GM18511 (cell line): ENCODE data around the gene PRPF38B.
"Not testable (repeated sequence)": the region's sequence is repeated elsewhere in the genome, so short reads cannot be mapped to it uniquely, and the experiment has no call there.

Experiments used
- ATAC-seq: cut with Tn5 transposase; IDR thresholded peaks from one replicate; pipeline ENCODE4 v1.9.1; 2021; ENCODE audit warnings: mild to moderate bottlenecking, moderate library complexity; ENCODE audit not compliant: unreplicated experiment

The PRPF38B gene

DNA sequence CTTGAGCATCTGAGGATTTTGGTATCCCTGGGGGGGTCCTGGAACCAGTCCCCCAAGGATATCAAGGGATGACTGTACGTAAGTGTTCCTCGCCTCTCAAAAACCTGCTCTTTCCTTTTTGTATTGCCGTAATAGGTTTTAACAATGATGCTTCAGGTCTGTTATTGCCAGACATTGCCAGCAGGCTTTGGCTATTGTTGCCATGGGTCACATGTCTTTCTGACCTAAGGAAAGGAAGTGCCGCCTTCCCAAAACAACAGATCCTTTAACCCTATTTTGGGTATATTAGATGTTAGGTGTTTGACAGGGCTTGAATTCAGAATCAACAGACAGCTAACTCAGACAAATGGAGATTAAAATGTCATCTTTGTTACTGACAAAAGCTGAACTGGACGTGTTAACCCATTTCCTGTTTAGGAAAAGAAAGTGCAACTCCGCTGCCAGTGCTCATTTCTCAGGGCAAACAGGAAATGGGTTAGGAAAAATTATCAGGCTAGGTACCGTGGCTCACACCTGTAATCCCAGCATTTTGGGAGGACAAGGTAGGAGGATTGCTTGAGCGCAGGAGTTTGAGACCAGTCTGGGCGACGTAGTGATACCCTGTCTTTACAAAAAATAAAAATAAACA lies 12.4 kb upstream of the PRPF38B start:
- ATAC-seq: no peak

DNA sequence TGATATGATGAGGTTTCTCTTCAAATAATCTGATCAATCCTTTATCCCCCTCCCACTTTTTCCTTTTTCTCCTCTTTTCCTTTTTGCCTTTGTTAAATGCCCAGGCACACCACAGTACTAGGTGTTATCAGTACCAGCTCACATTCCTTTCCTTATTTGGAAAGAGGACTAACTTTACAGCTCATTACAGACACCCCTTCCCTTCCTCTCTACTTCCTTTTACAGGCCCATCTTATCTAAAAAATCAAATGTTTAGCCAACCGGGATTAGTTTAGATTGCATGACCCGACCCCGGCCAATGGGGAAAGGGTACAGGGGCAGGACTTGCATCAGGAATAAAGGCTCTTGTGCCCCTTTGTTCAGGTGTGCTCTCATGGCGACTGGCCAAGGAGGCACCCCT lies 10.4 kb upstream of the PRPF38B start:
- not testable (repeated sequence) for ATAC-seq

DNA sequence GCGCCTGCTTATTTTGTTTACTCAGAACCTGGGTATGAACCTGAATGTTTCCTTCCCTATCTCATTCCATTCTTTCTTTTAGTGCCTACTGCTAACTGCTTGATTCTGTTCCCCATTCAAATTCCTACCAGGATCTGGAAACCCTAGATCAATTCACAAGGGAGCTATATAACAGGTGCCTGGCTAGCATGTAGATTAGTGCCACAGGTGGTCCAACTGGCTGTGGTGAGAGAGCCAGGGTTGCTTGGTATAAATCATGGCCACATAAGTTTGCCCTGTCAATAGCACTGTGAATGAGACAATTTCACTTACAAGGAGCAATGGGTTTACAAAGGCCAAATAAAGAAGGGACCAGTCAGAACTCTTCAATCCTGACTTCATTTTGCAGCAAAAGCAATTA lies 6.6 kb upstream of the PRPF38B start:
- ATAC-seq: no peak

DNA sequence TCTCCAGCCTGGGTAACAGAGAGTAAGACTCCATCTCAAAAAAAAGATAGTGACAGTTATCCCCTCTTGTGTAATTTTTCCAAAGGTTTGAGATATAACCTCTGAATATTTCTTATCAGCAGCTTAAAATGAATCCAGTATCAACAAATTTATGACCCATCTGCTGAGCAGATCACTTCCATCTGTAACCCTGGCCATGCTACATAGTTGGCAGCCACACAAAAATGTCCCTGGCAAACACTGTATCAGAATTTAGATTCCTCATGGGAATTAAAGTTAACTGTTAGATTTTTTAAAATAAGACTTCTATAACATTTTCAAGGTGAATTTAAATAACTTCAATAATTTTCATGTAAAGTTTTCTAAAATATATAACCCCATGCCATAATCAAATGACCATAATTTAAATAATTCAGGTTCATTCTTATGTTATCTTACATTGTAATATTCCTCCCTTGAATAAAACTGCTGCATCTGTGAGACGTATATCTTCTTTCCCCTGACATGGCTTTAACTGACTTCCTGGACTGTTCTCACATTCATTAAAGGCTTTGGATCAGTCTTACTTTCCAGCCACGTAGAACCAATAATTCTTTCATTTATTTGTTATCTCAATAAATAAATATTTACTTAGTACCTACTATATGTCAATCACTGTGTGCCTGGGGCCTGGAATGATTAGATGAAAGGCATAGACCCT lies 5.3 kb upstream of the PRPF38B start:
- no peak for ATAC-seq

DNA sequence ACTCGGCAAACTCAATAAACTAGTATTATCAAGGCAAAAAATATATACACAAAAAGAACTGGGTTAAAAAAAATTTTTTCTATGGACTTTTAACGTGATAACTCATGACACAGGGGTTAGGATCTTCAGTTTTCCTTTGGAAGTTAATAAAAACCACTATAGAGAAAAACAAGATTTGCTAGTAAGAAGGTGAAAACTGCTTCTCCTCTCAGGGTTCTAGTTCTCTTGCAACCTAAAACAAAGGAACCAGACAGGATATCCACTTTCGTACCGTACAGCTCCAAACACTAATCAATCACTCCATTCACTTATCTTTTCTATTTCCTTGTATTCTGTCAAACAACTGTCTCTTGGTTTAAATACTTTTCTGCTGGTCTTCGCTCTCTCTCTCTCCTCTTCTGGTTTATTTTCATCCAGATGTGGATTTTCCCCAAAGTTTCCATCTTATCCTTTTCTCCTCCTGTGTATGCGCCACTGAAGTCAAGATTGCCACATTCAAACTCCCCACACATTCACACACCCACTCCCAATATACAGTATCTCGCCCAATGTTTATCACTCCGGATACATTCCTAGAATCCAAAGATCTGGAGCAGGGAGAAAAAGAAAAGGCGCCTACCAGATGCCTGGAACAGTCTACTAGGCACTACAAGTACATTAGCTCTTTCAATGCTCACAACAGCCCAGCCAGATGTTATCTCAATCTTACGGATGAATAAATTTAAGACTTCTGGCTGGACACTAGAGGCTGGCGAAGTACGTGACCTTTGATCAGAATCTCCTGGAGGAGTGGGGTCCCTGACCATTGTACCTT lies 775 bp upstream of the PRPF38B start:
- ATAC-seq: peak; percentile 15

DNA sequence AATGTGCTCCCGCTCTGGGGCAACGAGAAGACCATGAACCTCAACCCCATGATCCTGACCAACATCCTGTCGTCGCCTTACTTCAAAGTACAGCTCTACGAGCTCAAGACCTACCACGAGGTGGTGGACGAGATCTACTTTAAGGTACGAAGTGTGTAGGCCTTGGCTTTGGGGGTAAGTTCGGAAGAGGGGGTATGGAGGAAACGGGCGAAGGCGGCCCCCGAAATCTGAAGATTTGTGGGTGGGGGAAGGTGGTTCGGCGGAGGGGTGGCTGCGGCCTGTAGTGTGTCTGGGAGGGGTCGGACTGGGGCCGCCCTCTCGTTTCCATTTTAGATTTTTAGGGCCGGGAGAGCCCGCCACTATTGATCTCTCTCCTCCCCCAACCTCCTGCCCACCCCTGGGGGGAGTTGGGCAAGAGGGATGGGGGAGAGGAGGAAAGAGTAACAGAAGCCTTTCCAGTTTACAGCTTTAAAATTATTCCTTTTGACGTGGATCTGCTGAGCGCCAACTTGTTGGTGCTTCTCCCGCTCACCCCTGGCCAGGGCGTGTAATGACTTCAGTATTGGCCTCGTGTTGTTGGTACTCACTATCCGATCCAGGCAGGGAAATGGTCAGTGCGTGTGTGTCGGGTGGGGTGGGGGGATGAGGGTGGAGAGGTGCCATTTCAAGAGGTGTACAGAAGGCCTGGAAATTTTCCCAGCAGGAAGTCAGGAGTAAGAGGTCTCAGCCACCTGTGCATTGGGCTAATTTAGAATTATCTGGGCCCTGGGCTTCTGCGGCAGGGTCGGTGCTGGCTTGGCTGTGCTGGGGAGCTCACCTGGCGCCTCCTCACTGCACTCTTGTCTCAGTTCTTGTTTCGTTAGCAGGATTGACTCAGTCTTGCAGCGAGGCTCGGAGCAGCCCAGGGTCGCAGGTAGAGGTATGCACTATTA lies 880 bp downstream of the PRPF38B start:
- ATAC-seq: peak; percentile 57

DNA sequence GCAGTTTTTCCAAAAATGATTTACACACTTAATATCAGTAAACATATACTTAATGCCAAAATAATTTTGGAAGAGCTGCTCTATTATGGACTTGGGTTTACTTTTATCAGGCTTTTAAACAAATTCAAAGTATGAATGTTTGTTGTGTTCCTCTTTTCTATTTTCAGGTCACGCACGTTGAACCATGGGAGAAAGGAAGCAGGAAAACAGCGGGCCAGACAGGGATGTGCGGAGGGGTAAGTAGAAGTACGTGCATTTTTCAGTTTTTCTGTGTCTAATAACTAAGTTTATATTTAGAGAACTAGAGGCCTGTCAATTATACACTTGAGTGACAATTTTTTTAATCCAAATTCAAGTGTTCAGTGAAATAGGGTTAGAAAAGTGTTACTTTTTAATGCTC lies 3.4 kb downstream of the PRPF38B start:
- ATAC-seq: no peak

DNA sequence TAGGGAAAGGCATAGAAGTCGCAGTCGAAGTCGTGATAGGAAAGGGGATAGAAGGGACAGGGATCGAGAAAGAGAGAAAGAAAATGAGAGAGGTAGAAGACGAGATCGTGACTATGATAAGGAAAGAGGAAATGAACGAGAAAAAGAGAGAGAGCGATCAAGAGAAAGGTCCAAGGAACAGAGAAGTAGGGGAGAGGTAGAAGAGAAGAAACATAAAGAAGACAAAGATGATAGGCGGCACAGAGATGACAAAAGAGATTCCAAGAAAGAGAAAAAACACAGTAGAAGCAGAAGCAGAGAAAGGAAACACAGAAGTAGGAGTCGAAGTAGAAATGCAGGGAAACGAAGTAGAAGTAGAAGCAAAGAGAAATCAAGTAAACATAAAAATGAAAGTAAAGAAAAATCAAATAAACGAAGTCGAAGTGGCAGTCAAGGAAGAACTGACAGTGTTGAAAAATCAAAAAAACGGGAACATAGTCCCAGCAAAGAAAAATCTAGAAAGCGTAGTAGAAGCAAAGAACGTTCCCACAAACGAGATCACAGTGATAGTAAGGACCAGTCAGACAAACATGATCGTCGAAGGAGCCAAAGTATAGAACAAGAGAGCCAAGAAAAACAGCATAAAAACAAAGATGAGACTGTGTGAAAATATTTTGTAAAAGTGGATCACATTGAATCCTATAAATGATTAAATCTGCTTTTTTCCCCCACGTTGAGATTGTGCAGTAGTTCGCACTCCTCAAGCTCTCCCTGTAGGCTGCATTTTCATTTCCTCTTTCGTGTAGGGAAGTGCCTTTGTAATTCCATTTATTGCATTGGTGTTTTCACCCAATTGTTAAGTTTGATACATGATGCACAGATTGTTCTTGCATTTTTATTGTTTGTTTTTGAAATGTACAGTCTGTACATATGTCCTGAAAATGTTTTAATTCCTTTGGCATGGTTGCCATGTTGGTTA lies 7.5 kb downstream of the PRPF38B start:
- no peak for ATAC-seq

DNA sequence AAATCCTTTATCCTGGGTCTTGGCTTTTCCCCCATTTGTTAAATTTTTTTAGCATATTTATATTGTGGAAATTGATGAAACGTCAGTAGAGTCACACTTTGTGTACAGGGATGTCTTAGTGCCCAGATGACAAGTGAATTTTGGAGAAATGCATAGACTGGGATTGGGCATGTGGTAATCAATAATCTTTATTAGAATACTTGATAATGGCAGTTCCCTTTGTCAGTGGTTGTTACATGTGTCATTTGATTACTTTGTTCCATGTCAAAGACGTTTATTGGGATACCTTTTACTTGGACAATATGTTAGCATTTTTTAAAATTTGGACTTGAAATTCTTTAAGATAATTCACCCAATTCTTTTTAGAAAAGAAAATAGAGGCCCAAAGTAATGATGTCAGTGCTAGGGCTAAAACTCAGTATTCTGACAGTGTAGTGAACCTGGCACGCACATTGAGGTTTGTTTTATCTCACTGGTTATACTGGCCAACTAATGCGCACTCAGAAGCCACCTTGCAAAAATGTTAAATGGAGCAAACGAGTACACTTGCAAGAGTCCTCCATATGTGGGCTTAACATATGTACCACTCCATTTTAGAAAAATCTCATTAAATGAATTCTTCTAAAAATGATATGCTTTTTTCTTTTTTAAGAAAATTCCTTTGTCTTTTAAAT lies 9.2 kb downstream of the PRPF38B start:
- ATAC-seq: no peak

DNA sequence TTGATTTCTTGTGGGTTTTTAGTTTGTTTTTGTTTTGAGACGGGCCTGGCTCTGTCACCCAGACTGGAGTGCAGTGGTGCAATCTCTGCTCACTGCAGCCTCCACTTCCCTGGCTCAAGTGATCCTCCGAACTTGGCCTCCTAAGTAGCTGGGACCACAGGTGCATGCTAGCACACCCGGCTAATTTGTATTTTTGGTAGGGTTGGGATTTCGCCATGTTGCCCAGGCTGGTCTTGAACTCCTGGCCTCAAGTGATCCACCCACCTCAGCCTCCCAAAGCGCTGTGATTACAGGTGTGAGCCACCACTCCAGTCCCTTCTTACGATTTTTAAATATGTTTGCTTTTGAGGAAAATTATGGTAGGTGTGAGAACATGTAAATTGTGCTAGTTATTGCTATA lies 10.0 kb downstream of the PRPF38B start:
- ATAC-seq: not testable (repeated sequence)

DNA sequence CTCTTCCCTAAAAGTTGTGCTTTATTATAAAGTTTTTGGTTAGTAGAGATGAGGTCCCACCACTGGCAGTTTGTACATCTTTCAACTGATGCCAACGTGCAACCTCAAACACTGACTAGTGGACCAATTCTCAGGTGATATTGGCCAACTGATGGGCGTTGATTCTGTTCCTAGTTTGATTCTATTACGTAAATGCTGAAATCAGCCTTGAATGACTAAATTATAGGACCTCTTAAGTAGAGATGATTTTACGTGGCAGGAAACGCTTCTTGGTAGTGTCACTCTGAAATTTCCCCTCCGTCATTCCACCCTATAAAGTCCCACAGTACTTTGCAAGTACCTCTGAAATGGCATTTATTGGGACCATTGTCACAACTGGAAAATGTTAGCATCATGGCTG lies 11.8 kb downstream of the PRPF38B start:
- no peak for ATAC-seq

DNA sequence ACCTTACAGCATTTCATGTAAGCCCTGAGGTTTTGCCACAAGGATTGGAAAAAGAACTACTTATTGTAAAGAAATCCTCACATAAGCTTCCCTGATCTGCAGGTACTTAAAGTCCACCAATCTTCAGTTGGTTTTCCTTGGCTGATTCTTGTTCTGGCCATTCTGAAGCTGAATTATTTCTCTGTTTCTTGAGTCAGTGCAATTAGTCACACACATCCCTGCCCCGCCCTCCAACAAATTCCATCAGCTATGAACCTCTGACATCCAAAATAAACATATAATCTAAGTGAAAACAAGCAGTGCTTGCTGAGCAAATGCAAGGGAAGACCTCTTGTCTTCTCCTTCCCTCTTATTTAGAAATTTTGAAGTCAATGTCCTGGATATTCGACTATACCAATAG lies 12.4 kb downstream of the PRPF38B start:
- no peak for ATAC-seq

DNA sequence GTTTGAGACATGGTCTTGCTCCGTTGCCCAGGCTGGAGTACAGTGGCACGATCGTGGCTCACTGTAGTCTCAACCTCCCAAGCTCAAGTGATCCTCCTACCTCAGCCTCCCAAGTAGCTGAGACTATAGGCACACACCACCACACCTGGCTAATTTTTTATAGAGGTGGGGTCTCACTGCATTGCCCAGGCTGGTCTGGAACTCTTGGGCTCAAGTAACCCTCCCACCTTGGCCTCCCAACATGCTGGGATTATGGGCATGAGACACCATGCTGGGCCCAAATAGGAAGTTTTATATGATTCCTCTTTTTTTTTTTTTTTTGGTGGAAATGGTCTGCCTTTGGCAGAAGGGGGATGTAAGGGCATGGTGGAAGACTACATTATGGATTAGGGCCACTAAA lies 14.5 kb downstream of the PRPF38B start:
- no peak for ATAC-seq

DNA sequence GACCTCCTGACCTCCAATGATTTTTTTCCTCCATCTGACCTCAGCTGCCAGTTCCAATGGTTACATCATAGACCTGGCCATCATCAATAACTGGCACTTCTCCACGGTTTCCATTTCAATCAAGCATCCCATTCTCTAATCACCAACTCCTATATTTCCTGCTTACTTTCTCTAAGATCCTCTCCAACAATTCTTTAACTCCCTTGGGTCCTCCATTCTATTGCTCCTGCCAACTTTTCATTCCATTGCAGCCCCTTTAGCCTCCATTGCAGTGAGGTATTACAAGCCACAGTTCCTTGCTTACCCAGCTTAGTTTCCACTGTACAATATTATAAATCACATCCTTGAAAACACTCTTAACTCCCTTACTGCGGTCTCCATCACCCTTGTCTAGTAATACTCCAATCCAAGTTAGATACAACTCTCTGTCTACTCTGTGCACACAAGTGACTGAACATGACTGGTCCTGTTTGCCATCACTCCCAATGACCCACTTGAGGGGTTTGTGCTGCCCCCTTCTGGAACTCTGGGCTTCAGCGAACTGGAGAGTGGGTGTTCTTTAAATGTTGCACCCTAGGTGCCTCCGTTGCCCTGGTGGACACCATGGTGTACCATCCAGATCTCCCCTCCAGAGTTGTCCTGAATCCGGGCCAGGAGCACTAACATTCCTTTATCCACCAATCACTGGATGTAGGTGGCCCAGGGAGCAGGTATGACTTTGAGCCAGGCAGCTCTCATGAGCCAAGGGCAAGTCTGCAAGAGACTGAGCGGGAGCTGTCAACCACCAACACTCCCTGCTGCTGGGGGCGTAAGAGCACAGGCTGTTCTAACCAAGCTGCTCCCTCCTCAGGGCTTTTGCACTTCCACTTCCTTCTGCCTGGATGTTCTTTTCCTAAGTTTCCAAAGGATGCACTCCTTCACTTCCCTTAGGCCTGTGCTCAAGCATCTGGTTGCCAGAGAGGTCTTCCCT lies 16.9 kb downstream of the PRPF38B start:
- ATAC-seq: no peak

DNA sequence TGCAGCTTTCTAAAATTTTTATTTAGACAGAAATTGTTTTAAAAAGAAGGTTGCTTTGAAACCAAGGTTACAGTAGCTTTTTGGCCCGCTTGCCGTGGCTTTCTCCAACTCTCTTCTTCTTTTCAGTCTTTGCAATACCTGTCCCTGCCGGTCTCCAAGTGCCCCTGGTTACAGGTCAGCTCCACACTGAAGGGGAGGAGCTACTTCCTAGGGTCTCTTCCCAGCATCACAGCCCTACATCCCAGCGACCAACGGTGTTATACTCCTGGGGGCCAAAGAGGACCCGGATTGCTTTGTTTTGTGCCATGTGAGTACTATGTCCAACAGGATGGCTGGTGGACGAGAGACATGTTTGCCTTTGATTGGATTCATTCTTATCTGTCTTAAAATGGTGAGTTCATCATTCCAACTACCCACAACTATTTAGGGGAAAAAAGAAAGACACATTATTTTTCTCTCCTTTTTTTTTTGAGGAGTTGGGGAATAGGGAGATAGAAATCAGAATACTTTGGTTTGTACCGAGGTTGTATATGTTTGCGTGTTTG lies 20.6 kb downstream of the PRPF38B start, which contains the start of gene FNDC7:
FNDC7 (plus strand) TSS at position 303 of the 545 bp plus-strand sequence; CDS start at position 329, 26 bp downstream.
- ATAC-seq: no peak

DNA sequence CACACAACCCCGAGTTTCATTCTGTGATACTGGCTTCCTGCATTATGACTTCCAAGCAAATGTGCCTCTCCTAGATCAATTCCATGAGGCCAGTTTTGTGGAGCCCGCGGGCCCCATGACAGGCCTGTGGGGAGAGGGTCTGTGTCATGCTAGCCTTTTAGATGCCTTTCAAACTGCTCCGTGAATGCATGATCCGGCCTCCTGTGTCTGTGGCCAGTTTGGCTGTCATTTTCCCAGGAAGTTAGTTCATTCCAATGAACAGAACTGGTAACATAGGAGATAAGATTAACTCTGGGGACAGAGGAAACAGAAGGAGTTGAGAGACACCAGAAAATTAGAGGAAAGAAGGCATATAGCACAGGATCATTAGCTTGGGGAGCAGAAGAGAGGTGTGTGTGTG lies 23.8 kb downstream of the PRPF38B start:
- ATAC-seq: no peak

DNA sequence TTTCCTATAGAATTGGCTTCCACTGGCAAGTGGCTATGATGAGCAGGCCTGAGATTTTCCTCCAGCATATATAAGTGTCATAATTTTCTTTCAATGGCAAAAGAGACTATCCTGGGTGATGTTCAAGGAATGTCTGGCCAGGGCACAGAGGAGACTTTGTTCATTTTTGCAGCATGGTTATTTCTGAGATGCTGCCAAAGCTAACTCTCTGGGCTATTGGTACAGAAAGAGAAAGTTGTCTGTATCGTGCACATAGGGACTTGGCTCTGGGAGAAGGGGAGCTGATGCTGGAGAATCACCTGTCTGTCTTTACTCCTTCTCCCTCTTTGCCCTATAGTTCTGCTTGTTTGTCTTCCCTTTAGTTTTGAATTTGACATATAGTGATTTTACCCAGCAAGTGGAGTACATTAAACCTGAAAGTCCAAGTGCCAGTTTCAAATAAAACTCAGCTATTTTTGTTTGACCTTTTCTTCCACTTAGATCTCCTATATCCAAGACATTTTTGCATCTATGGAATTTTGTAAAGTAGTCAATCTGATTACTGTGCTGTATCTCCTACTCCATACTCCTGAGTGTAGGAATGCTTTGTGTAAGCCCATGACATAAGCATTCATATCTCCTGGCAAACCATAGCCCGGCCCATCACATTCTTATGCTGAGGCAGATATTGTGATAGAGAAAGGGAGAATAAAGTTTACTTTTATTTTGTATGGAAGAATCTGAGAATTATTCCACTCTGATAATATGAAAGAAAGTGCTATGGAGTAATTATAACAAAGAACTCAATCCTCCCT lies 24.5 kb downstream of the PRPF38B start:
- ATAC-seq: no peak
